ENCODE results near the gene RPS6KL1. TPM values are rescaled to one million over a fixed set of nuclear protein-coding genes. Genes with fewer than 3 reads are reported as not detected.

RPS6KL1 gene
- total RNA-seq, 1 donor from 2014 or later: 5.8 TPM

- no peak for DNase-seq (ENCODE audit: low spot score)
- H3K27ac Mint-ChIP-seq (ENCODE audit: unreplicated experiment): no peak overlapping the region
- TF ChIP-seq CTCF (IDR thresholded peaks at IDR 0.05): no peak
- H3K9me3 Mint-ChIP-seq (ENCODE audit: low read depth): no peaks in the 10 kb centered on the region
- no peaks in the 10 kb centered on the region for H3K36me3 Mint-ChIP-seq (ENCODE audit: low read depth)
- H3K27me3 Mint-ChIP-seq (ENCODE audit: low read depth): no peaks in the 10 kb centered on the region
- peaks cover 10% of the 10 kb centered on the region for H3K4me1 Mint-ChIP-seq (ENCODE audit: low read depth)
- H3K4me3 Mint-ChIP-seq (ENCODE audit: unreplicated experiment): no peak overlapping the region
Measured at GRCh38 chr14:74912801-74913200, 10.3 kb downstream of the RPS6KL1 start.

GRCh38 chr14:74912111-74912510 lies 10.9 kb downstream of the RPS6KL1 start:
- H3K27me3 Mint-ChIP-seq (ENCODE audit: low read depth): no peaks in the 10 kb centered on the region
- no peak overlapping the region for H3K4me3 Mint-ChIP-seq (ENCODE audit: unreplicated experiment)
- peaks cover 6% of the 10 kb centered on the region for H3K4me1 Mint-ChIP-seq (ENCODE audit: low read depth)
- no peak for DNase-seq (ENCODE audit: low spot score)
- H3K27ac Mint-ChIP-seq (ENCODE audit: unreplicated experiment): no peak overlapping the region
- H3K9me3 Mint-ChIP-seq (ENCODE audit: low read depth): no peaks in the 10 kb centered on the region
- no peaks in the 10 kb centered on the region for H3K36me3 Mint-ChIP-seq (ENCODE audit: low read depth)
- no peak for TF ChIP-seq CTCF (IDR thresholded peaks at IDR 0.05)

GRCh38 chr14:74911704-74912103 lies 11.4 kb downstream of the RPS6KL1 start:
- Mint-ChIP-seq H3K27me3 (ENCODE audit: low read depth) (no peaks in the 10 kb centered on the region), H3K4me1 (ENCODE audit: low read depth) (peaks cover 4% of the 10 kb centered on the region), H3K27ac (ENCODE audit: unreplicated experiment) (no peak overlapping the region), H3K9me3 (ENCODE audit: low read depth) (no peaks in the 10 kb centered on the region), H3K4me3 (ENCODE audit: unreplicated experiment) (no peak overlapping the region), H3K36me3 (ENCODE audit: low read depth) (no peaks in the 10 kb centered on the region)
- no peak for DNase-seq (ENCODE audit: low spot score)
- no peak for TF ChIP-seq CTCF (IDR thresholded peaks at IDR 0.05)

GRCh38 chr14:74911221-74911620 lies 11.8 kb downstream of the RPS6KL1 start:
- no peaks in the 10 kb centered on the region for H3K9me3 Mint-ChIP-seq (ENCODE audit: low read depth)
- no peaks in the 10 kb centered on the region for H3K27me3 Mint-ChIP-seq (ENCODE audit: low read depth)
- TF ChIP-seq CTCF (IDR thresholded peaks at IDR 0.05): no peak
- no peaks in the 10 kb centered on the region for H3K36me3 Mint-ChIP-seq (ENCODE audit: low read depth)
- peaks cover 2% of the 10 kb centered on the region for H3K4me1 Mint-ChIP-seq (ENCODE audit: low read depth)
- no peak overlapping the region for H3K27ac Mint-ChIP-seq (ENCODE audit: unreplicated experiment)
- H3K4me3 Mint-ChIP-seq (ENCODE audit: unreplicated experiment): no peak overlapping the region
- no peak for DNase-seq (ENCODE audit: low spot score)

- Mint-ChIP-seq H3K36me3 (ENCODE audit: low read depth) (no peaks in the 10 kb centered on the region), H3K4me1 (ENCODE audit: low read depth) (peaks cover 5% of the 10 kb centered on the region), H3K4me3 (ENCODE audit: unreplicated experiment) (no peak overlapping the region), H3K27me3 (ENCODE audit: low read depth) (no peaks in the 10 kb centered on the region), H3K9me3 (ENCODE audit: low read depth) (no peaks in the 10 kb centered on the region), H3K27ac (ENCODE audit: unreplicated experiment) (no peak overlapping the region)
- no peak for DNase-seq (ENCODE audit: low spot score)
- no peak for TF ChIP-seq CTCF (IDR thresholded peaks at IDR 0.05)
Measured at GRCh38 chr14:74910556-74910955, 12.5 kb downstream of the RPS6KL1 start.

Data from chondrocyte (in vitro differentiated cells).